HG03432 (cell line): ENCODE data around the gene ATRNL1.
"Not testable (repeated sequence)": the region's sequence is repeated elsewhere in the genome, so short reads cannot be mapped to it uniquely, and the experiment has no call there.

ENCODE experiments used
- ATAC-seq: cut with Tn5 transposase; IDR thresholded peaks from one replicate; pipeline ENCODE4 v1.9.1; 2021; ENCODE audit warnings: mild to moderate bottlenecking, moderate library complexity; ENCODE audit not compliant: unreplicated experiment

ATRNL1 gene

GRCh38 chr10:115827231-115828009, 734.3 kb downstream of the ATRNL1 start:
- ATAC-seq: no peak

- ATAC-seq: not testable (repeated sequence)
These were observed 735.0 kb downstream of the ATRNL1 start for GRCh38 chr10:115828182-115828581.

GRCh38 chr10:115829521-115830205, 736.5 kb downstream of the ATRNL1 start:
- ATAC-seq: no peak

- ATAC-seq: no peak
These were observed 737.3 kb downstream of the ATRNL1 start for GRCh38 chr10:115830265-115830970.

- no peak for ATAC-seq
These were observed 737.9 kb downstream of the ATRNL1 start for GRCh38 chr10:115831016-115831415.

- no peak for ATAC-seq
These were observed 740.0 kb downstream of the ATRNL1 start for GRCh38 chr10:115833119-115833518.

- ATAC-seq: no peak
These were observed 751.4 kb downstream of the ATRNL1 start for GRCh38 chr10:115844591-115844990.

- no peak for ATAC-seq
These were observed 752.8 kb downstream of the ATRNL1 start for GRCh38 chr10:115845921-115846320.

GRCh38 chr10:115846528-115846927, 753.4 kb downstream of the ATRNL1 start:
- no peak for ATAC-seq

- no peak for ATAC-seq
These were observed 756.0 kb downstream of the ATRNL1 start for GRCh38 chr10:115849197-115849596.

GRCh38 chr10:115850666-115851065, 757.5 kb downstream of the ATRNL1 start:
- no peak for ATAC-seq

- ATAC-seq: no peak
These were observed 758.5 kb downstream of the ATRNL1 start for GRCh38 chr10:115851695-115852094.

GRCh38 chr10:115854740-115855435, 761.7 kb downstream of the ATRNL1 start:
- no peak for ATAC-seq

- ATAC-seq: no peak
These were observed 763.4 kb downstream of the ATRNL1 start for GRCh38 chr10:115856580-115856979.

- no peak for ATAC-seq
These were observed 764.7 kb downstream of the ATRNL1 start for GRCh38 chr10:115857856-115858255.

GRCh38 chr10:115860182-115861107, 767.3 kb downstream of the ATRNL1 start:
- no peak for ATAC-seq

- ATAC-seq: no peak
These were observed 768.3 kb downstream of the ATRNL1 start for GRCh38 chr10:115861455-115861854.

GRCh38 chr10:115861864-115862263, 768.7 kb downstream of the ATRNL1 start:
- no peak for ATAC-seq

- ATAC-seq: no peak
These were observed 773.0 kb downstream of the ATRNL1 start for GRCh38 chr10:115866174-115866573.

GRCh38 chr10:115866691-115867090, 773.5 kb downstream of the ATRNL1 start:
- ATAC-seq: no peak
